A204.1 (cell line): ENCODE measurements around the gene VPS45.
"Not testable (repeated sequence)": the region's sequence is repeated elsewhere in the genome, so short reads cannot be mapped to it uniquely, and the experiment has no call there.

Source experiments
- FAIRE-seq: peaks from 2 replicates; lab custom pipeline; 2012; peaks lifted over from hg19 to GRCh38; lab: Jason Lieb, UNC

The VPS45 gene

GRCh38 chr1:150161747-150162581 is 94.4 kb downstream of the VPS45 start:
- no peak for FAIRE-seq

GRCh38 chr1:150162582-150162861 is 94.9 kb downstream of the VPS45 start:
- FAIRE-seq, result no peak

- no peak for FAIRE-seq
Measured at GRCh38 chr1:150162862-150163706, 95.5 kb downstream of the VPS45 start.

GRCh38 chr1:150164224-150164623 is 96.6 kb downstream of the VPS45 start:
- FAIRE-seq, result no peak

GRCh38 chr1:150164779-150165178 is 97.2 kb downstream of the VPS45 start:
- no peak for FAIRE-seq

GRCh38 chr1:150165622-150166612 is 98.3 kb downstream of the VPS45 start:
- FAIRE-seq, result no peak

GRCh38 chr1:150168960-150169601 is 101.5 kb downstream of the VPS45 start:
- no peak for FAIRE-seq

- FAIRE-seq, result no peak
Measured at GRCh38 chr1:150171801-150172200, 104.2 kb downstream of the VPS45 start.

GRCh38 chr1:150173141-150173585 is 105.6 kb downstream of the VPS45 start:
- no peak for FAIRE-seq

- FAIRE-seq, result no peak
Measured at GRCh38 chr1:150176593-150176992, 109.0 kb downstream of the VPS45 start.

- no peak for FAIRE-seq
Measured at GRCh38 chr1:150178548-150178947, 111.0 kb downstream of the VPS45 start.

GRCh38 chr1:150179867-150180266 is 112.3 kb downstream of the VPS45 start:
- no peak for FAIRE-seq

GRCh38 chr1:150180474-150180873 is 112.9 kb downstream of the VPS45 start:
- FAIRE-seq, result no peak

- no peak for FAIRE-seq
Measured at GRCh38 chr1:150182247-150182646, 114.7 kb downstream of the VPS45 start.

- FAIRE-seq, result no peak
Measured at GRCh38 chr1:150183061-150183460, 115.5 kb downstream of the VPS45 start.

GRCh38 chr1:150185481-150185880 is 117.9 kb downstream of the VPS45 start:
- no peak for FAIRE-seq

GRCh38 chr1:150186438-150186788 is 118.8 kb downstream of the VPS45 start:
- FAIRE-seq, result not testable (repeated sequence)

GRCh38 chr1:150186789-150187559 is 119.4 kb downstream of the VPS45 start:
- peak; percentile 77 for FAIRE-seq

- FAIRE-seq, result no peak
Measured at GRCh38 chr1:150187560-150187931, 120.0 kb downstream of the VPS45 start.

- no peak for FAIRE-seq
Measured at GRCh38 chr1:150192012-150192411, 124.4 kb downstream of the VPS45 start.

- no peak for FAIRE-seq
Measured at GRCh38 chr1:150194381-150195031, 126.9 kb downstream of the VPS45 start.
